GM18498 (cell line): ENCODE results near the gene PLEKHA1.

ENCODE experiments used
- ATAC-seq: cut with Tn5 transposase; IDR thresholded peaks from one replicate; pipeline ENCODE4 v1.9.1; 2021; ENCODE audit warnings: mild to moderate bottlenecking, moderate library complexity; ENCODE audit not compliant: unreplicated experiment

Gene PLEKHA1

GRCh38 chr10:122374237-122374858 lies at the start of gene PLEKHA1:
TSS of gene PLEKHA1 (plus strand) at chr10:122374708. CDS start at chr10:122393201, 18,493 bp downstream.
- ATAC-seq = peak; percentile 93

GRCh38 chr10:122325235-122325634 lies 49.3 kb upstream of the PLEKHA1 start:
- ATAC-seq = no peak

GRCh38 chr10:122326385-122326784 lies 48.1 kb upstream of the PLEKHA1 start:
- ATAC-seq = no peak

DNA sequence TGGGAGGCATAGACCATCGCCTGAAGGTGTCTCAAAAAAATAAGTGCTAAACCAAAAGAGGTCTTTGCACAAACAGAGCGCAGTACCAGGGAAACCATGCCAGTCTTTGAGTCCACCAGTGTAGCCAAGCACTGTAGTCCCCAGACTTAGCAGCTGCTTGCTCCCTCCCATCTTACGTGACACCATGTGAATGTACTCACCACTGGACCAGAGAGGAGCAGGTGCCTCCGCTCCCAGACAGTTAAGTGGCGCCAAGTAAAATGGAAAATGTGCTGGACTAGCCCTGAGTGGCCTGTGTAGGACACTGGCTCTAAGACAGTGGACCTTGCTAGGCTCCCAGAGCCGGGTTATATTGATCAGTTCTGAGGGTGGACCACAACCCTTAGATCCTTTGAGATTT lies 47.7 kb upstream of the PLEKHA1 start:
- ATAC-seq = no peak

DNA sequence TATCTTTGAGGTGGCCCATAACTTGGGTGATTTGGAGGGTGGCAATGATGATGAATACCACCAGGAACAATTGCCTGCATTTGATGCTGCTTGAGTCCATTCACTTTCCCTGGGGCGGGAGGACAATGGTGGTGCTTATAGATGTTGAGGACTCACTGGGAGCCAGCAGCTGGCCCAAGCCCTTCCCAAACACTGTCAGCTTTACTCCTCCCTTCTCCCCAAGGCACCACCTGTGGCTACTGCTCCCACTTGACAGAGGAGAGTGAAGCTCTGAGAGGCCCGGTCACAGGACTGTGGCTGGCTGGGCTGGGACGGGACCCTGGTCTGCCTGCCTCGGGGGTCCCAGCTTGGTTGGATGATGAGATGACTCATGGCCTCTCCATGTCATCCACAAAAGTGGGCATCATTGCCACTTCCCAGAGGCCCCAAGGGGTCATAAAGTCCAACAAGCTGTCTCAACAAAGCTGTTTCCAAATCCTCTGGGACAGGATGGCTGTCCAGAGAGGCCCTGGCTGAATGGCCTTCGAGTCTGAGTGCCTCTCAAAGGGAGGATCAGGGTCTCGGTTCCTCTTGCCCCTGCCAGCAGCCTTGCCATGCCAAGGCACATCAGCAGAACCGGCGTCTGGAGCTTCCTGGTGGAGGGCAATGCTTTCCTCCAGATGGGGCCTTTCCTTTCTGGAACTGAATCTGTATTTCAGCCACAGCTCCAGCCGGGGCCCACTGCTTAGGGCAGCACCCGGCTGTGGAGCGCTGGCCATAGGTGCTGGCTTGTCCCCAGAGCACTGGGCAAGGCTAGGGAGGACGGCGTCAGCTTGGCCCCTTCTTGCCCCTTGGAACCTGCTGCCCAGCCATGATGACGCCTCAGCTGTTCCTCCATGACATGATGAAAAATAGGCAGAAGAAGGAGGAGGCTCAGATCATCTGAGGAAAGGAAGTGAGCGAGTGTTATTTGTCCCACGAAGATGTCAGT lies 47.0 kb upstream of the PLEKHA1 start:
- no peak for ATAC-seq

GRCh38 chr10:122328676-122329075 lies 45.8 kb upstream of the PLEKHA1 start:
- no peak for ATAC-seq

DNA sequence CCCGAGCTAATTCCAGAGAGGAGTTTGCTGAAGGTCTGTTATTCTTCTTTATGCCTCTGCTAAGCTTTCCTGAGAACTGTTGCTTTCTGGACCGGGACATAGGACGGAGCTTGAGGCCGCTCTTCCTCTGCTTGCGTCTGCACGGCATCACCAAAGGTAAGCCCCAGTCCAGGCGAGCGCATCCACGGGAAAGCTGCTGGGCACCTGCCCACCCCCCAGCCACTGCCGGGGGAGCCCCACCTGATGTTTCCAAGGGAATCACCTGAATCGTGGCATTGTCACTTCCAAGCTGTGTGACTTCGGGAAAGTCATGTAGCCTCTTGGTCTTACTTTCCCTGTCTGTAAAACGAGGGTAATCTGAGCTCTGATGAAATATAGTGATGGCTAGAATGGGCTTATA lies 45.1 kb upstream of the PLEKHA1 start:
- no peak for ATAC-seq

GRCh38 chr10:122331100-122331499 lies 43.4 kb upstream of the PLEKHA1 start:
- ATAC-seq = no peak

DNA sequence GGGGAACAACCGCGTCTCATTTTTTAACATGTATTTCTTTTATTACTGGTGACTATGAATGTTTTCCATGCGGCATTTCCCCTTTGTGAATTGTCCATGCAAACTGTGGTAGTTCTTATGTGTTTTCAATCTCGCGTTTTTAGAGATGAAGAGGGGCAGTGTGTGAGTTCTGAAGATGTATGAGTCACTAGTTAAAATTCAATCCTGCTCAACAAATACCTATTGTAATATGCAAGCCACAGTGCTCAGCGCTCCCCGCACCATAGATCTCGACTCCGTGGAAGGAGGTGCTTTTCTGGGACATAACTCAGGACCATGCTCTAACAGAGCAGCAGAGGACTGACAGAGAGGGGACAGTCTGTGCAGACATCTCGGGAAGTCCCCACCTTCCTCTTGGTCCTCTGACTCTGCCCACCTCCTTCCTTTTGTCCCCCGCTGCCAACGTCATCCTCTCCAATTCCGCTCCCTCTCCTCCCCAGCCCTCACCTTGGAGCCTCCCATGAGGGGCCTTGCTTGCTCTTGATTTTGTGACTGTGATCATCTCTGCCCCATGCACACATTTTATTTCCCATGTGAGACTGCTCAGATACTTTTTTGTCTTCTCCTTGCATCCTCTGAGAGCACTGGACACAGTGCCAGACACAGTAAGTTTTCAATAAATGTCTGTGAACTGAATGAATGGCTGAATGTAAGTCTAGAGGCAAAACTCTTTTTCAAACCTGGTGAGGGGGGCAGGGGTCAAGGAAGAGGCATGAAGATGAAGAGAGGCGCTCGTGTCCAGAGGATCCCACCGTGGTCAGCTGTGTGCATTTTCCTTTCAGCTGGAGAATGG lies 42.7 kb upstream of the PLEKHA1 start:
- no peak for ATAC-seq

GRCh38 chr10:122333037-122333436 lies 41.5 kb upstream of the PLEKHA1 start:
- no peak for ATAC-seq

- no peak for ATAC-seq
Measured at GRCh38 chr10:122336332-122336731, 38.2 kb upstream of the PLEKHA1 start.

DNA sequence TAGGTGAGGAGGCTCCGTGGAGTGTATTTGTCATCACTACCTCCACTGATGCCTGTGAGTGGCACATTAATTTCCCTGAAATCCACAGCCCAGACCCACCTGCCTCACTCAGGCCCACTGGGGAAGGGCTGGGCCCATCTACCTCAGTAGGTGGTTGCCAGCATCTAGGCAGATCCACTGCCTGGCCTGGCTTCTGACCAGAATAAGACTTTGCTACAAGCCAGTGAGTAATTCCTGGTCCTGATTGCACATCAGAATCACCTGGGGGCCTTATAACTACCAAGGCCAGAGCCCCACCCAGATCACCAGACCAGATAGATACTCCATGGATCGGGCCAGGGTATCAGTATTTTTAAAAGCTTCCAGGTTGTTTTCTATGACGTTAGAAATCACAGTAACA lies 37.5 kb upstream of the PLEKHA1 start:
- ATAC-seq = no peak

GRCh38 chr10:122338609-122339441 lies 35.7 kb upstream of the PLEKHA1 start:
- no peak for ATAC-seq

DNA sequence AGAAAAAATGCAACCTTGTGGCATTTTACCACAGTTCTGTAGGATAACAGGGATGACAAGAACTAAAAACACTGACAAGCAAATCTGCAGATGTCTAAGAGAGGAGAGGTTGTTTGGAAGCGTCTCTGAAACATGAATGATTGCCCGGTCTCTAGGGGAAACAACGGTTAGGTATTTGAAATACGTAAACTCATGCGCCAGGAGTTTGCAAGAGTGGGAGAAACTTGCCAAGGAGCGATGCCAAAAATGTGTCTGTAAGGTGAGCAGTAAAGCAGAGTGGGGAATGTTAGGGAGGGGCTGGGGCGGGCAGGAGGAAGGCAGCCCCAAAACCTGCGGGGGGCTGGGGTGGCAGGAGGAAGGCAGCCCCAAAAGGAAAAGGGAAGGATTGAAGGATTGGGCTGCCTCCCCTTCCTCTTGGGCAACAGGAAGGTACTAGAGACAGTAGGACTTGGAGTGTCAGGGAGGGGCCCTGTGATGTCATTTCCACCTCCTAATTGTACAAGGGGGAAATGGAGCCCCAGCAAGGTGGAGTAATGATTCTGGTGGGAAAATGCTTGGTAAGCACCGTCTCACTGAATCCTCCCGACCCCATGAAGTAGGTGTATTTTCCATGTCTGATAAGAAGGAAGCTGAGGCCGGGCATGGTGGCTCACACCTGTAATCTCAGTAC lies 33.2 kb upstream of the PLEKHA1 start:
- no peak for ATAC-seq

GRCh38 chr10:122342293-122343134 lies 32.0 kb upstream of the PLEKHA1 start:
- no peak for ATAC-seq

GRCh38 chr10:122343135-122343800 lies 31.2 kb upstream of the PLEKHA1 start:
- ATAC-seq = no peak

GRCh38 chr10:122343936-122344335 lies 30.6 kb upstream of the PLEKHA1 start:
- ATAC-seq = no peak

DNA sequence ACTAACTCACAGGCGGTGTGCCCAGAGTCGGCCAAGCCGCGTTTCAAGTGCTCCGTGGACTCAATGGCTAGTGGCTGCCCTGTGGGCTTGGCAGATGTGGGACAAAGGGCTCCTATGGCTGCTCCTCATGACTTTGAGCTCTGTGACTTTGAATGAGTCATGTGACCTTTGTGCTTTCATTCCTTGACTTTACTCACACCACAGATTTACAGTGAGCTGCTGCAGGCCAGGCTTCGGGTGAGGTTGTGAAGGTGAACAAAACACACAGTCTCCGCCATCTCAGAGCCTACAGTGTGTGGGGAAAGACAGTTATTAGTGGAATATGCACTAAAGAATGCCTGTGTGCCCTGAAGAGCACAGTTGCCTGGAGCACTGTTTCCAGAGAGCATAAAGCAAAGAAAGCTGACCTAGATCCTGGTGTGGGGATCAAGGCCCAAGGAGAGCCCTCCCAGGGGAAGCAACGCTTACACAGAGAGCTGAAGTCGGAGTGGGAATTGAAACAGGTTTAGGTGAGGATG lies 29.7 kb upstream of the PLEKHA1 start:
- ATAC-seq = no peak
